Dendritic cell treated with granulocyte-macrophage colony-stimulating factor and Interleukin-4, amounts not matched to agents 40 ng/mL and 50 ng/mL, for 4 days (primary cell): ENCODE data around the gene DCUN1D4.

Experiments
- H3K27ac Mint-ChIP-seq: one replicate; pipeline ENCODE4 v1.8.0; 2022; ENCODE audit warnings: mild to moderate bottlenecking, mixed read lengths
- H3K27me3 Mint-ChIP-seq: one replicate; pipeline ENCODE4 v1.8.0; 2022; ENCODE audit warnings: mild to moderate bottlenecking, mixed read lengths
- H3K36me3 Mint-ChIP-seq: one replicate; pipeline ENCODE4 v1.8.0; 2022; ENCODE audit warnings: low read depth, mixed read lengths
- H3K4me1 Mint-ChIP-seq: one replicate; pipeline ENCODE4 v1.8.0; 2022; ENCODE audit warnings: low read depth, mixed read lengths
- H3K4me3 Mint-ChIP-seq: one replicate; pipeline ENCODE4 v1.8.0; 2022; ENCODE audit warnings: mild to moderate bottlenecking, moderate library complexity, mixed read lengths
- H3K9me3 Mint-ChIP-seq: one replicate; pipeline ENCODE4 v1.8.0; 2022; ENCODE audit warnings: mixed read lengths
- intact Hi-C: fragments of 100-400 bp; cut with micrococcal nuclease; formaldehyde crosslinking; loops from one replicate; pipeline ENCODE4 v1.15.0; 2022

The DCUN1D4 gene

DNA sequence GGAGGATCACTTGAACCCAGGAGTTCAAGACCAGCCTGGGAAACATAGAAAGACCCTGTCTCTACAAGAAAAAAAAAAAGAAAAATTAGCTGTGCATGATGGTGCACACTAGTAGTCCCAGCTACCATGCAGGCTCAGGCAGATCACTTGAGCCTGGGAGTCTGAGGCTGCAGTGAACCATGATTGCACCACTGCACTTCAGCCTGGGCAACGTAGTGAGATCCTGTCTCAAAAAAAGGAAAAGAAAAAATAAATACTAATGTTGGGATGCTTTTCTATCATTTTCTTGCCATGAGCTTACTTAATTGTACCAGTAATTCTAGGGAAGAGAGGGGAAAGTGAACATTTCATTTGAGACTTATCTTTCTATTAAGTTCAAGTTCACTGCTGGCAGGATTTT, 19.8 kb downstream of the DCUN1D4 start:
- peaks cover 27% of the 10 kb centered on the region for H3K4me1 Mint-ChIP-seq
- H3K4me3 Mint-ChIP-seq, result no peak overlapping the region
- H3K27ac Mint-ChIP-seq, result no peak overlapping the region
- H3K27me3 Mint-ChIP-seq, result no peaks in the 10 kb centered on the region
- H3K36me3 Mint-ChIP-seq, result peaks cover 36% of the 10 kb centered on the region
- intact Hi-C loops, result no loop called here
- H3K9me3 Mint-ChIP-seq, result no peaks in the 10 kb centered on the region

DNA sequence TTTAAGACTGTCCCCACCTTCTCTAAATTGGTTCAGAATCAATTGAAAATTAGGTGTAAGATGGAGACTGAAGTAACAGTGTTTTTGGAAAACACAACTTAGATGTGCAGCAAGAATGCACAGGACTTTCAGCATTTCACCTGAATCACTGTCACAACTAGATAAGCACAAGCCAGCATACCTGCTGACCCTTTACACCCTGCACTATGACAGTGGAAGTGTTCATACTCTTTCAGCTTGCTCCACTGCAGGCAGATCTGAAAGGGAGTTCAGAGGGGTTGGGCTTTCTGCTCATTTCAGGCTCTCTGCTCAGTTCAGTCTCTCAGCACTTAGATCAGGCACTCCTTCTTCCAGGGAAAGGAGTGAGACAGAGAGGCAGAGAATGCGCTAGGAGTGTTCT, 22.8 kb downstream of the DCUN1D4 start:
- no peak overlapping the region for H3K4me3 Mint-ChIP-seq
- H3K9me3 Mint-ChIP-seq, result no peaks in the 10 kb centered on the region
- no peaks in the 10 kb centered on the region for H3K27me3 Mint-ChIP-seq
- no peak overlapping the region for H3K27ac Mint-ChIP-seq
- H3K36me3 Mint-ChIP-seq, result peaks cover 45% of the 10 kb centered on the region
- intact Hi-C loops, result no loop called here
- H3K4me1 Mint-ChIP-seq, result peaks cover 4% of the 10 kb centered on the region

DNA sequence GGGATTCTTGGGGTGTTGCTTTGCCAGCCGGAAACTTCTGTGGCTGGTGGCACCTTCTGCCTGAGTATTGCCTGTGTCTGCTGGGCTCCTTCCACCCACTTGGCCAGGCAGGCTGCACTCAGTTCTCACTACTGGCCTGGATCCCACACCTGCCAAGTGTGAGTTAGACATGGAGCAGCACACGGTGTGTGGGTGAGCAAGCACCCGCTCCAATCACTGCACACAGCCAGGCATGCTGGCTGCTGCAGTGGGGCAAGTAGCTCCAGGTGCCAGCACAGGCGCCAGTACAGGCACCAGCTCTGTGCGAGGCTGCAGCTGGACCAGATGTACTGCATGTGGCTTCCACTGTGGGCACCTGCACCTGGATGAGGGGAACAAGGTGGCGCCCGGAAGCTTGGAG, 23.9 kb downstream of the DCUN1D4 start:
- Mint-ChIP-seq H3K4me1 (no peaks in the 10 kb centered on the region), H3K27me3 (no peaks in the 10 kb centered on the region), H3K4me3 (no peak overlapping the region), H3K36me3 (peaks cover 55% of the 10 kb centered on the region), H3K27ac (no peak overlapping the region), H3K9me3 (no peaks in the 10 kb centered on the region)
- intact Hi-C loops, result no loop called here

DNA sequence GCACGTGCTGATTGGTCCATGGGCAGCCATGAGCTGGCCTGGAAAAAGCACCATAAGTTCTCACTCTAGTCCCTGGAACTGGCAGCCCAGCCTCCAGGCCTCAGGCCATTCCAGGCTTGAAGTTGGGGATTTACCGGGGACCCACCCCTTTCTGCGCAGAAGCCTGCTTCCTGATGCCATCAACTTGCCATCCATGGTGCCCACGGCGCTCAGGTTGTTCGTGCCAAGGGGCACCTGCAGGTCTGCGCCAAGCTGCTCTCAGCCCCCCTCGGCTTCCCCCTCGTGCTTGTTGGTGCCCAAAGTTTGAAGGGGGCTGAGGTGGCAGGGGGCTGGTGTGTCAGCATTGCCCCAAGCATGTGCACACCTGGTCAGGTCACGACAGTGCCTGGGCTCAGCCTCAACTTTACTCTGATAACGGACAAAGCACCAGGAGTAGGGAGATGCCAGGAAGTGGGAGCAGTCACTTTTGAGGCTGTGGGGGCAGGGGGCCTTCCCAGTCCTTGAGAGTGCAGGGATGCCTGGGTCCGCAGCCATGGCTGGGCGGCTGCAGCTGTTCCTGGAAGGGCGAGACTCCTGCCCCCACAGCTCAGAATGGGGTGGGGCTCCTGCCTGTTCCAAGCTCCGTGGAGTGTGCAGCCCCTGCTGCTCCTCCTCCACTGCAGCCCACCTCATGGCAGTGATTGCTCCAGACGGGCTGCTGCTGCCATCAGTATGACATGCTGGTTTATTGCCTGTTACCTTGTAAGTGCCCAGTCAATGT, 24.9 kb downstream of the DCUN1D4 start:
- peaks cover 64% of the 10 kb centered on the region for H3K36me3 Mint-ChIP-seq

DNA sequence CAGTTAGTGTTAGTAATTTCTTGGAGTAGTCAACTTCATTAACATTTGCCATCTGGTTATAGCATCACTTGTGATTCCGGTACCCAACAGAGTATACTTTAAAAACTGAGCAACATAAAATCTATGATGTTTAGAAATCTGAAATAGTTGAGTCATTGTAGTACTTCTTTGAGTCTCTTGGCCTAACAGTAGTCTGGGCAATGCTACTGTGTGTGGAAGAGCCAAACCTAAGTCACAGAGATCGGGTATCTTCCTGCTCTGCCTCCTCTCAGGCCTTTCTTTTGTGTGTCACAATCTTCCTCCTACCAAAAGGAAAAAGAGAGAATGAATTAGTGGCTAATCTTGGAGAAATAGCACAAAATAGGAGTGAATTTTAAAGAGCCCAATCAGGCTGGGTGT, 25.5 kb downstream of the DCUN1D4 start:
- no peak overlapping the region for H3K27ac Mint-ChIP-seq
- no peaks in the 10 kb centered on the region for H3K9me3 Mint-ChIP-seq
- H3K4me1 Mint-ChIP-seq, result no peaks in the 10 kb centered on the region
- peaks cover 70% of the 10 kb centered on the region for H3K36me3 Mint-ChIP-seq
- no peak overlapping the region for H3K4me3 Mint-ChIP-seq
- no peaks in the 10 kb centered on the region for H3K27me3 Mint-ChIP-seq
- intact Hi-C loops, result no loop called here

More for the DNA sequence above, 24.9 kb downstream of the DCUN1D4 start:
- no peaks in the 10 kb centered on the region for H3K9me3 Mint-ChIP-seq
- H3K27ac Mint-ChIP-seq, result no peak overlapping the region
- intact Hi-C loops, result no loop called here
- H3K4me1 Mint-ChIP-seq, result no peaks in the 10 kb centered on the region
- H3K27me3 Mint-ChIP-seq, result no peaks in the 10 kb centered on the region
- H3K4me3 Mint-ChIP-seq, result no peak overlapping the region

DNA sequence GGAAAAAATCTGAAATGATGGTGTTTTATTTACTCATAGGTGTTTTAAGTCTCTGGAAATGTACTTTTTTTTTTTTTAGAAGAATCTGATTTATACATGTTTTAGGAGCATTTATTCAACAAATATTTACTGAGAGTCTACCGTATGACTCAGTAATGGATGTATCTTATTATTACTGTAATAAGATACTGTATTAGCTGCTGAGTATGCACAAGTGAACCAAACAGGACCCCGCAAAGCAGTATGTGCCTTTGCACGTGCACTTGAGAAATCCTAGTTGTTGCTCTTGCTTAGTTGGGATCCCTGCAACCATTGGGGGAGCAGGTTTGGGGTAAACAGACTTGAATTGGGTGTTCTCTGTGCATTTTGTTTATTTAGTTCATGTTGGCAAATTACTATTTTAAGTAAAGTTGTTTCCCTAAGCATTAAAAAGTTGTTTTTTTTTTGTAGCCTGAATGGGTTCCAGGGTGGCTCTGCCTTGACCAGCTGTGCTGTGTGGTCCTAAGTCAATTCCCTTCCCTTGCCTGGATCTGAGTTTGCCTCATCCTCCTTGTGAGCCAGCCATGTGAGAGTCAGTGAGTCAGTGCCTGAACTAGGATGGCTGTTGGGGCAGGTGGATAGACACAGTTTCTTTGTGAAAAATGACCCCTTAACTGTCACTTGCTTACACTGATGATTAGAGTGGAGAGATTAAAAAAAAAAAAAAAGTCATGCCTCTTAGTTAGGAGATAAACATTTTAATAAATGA, 27.7 kb downstream of the DCUN1D4 start:
- Mint-ChIP-seq H3K4me1 (no peaks in the 10 kb centered on the region), H3K27me3 (no peaks in the 10 kb centered on the region), H3K9me3 (no peaks in the 10 kb centered on the region), H3K4me3 (no peak overlapping the region), H3K27ac (no peak overlapping the region), H3K36me3 (peaks cover 75% of the 10 kb centered on the region)
- intact Hi-C loops, result no loop called here

DNA sequence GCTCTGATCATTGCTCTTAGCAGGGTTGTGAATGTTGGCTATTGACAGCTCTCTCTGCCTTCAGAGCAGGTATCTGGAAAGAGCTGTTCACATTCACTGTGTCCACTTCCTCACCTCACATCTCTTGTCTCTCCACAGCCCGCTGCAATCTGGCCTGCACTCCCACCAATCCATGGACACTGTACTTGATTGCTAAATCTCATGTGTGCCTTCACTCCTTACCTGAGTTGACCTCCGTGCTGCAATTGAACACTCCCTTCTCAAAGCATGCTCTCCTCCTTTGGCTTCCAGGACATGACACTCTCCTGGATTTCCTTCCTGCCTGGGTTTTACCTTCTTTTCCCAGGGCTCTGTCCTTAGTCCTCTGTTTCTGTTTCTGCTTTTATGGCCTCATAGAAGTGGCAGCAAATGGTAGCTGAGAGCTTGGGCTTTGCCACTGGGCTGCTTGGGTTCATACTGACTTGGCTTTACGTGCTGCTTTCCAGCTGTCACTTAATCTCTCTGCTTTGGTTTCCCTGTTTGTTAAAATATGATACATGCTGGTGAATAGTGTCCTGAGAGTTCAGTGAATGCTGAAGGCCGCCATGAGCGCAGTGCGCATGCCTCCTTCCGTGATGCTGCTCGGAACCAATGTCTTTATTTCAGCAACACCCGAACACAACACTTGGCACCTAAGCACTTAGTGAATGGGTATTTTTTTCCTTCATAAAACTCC, 29.5 kb downstream of the DCUN1D4 start:
- no peak overlapping the region for H3K27ac Mint-ChIP-seq
- intact Hi-C loops, result no loop called here
- no peaks in the 10 kb centered on the region for H3K27me3 Mint-ChIP-seq
- H3K36me3 Mint-ChIP-seq, result peaks cover 65% of the 10 kb centered on the region
- no peaks in the 10 kb centered on the region for H3K4me1 Mint-ChIP-seq
- H3K9me3 Mint-ChIP-seq, result no peaks in the 10 kb centered on the region
- H3K4me3 Mint-ChIP-seq, result no peak overlapping the region

DNA sequence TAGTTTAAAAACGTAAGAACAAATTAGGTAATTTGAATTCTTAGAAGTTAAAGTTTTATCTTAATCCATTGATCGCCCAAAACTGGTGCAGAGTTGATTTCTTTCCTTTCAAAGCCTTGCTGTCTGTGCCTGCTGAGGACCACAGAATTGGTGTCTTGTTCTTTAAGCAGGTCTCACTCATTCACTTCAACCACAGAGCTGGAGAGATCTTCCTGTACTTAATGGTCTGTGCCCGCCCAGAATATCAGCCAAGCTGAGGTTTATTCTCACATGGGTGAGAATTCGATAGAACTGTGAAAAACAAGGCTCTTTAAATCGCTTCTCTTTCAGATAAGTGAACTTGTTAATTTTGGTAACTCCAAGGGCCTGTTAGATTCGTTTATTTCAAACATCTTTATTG, 31.6 kb downstream of the DCUN1D4 start:
- Mint-ChIP-seq H3K9me3 (no peaks in the 10 kb centered on the region), H3K27ac (no peak overlapping the region), H3K27me3 (no peaks in the 10 kb centered on the region), H3K4me1 (peaks cover 9% of the 10 kb centered on the region), H3K4me3 (no peak overlapping the region), H3K36me3 (peaks cover 67% of the 10 kb centered on the region)
- intact Hi-C loops, result no loop called here

DNA sequence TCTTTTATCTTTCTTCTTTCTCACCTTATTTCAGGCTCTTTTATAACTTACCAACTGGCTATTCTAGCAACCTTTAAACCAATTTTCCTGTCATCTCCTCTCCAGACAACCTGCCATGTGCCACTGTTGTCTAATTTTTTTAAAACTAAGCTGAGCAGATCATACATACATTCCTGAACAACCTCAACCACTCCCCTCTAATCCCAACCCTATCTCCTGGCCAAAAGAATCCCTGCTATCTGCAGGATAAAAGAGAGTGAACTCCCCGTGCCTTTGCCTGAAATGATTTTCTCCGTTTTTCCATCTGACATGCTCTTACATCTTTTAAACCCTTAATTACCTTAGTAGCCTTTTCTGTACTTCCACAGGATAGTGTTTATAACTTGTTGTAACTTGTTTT, 35.5 kb downstream of the DCUN1D4 start:
- Mint-ChIP-seq H3K9me3 (no peaks in the 10 kb centered on the region), H3K27ac (no peak overlapping the region), H3K27me3 (no peaks in the 10 kb centered on the region), H3K36me3 (peaks cover 60% of the 10 kb centered on the region), H3K4me3 (no peak overlapping the region), H3K4me1 (peaks cover 9% of the 10 kb centered on the region)
- intact Hi-C loops, result no loop called here

DNA sequence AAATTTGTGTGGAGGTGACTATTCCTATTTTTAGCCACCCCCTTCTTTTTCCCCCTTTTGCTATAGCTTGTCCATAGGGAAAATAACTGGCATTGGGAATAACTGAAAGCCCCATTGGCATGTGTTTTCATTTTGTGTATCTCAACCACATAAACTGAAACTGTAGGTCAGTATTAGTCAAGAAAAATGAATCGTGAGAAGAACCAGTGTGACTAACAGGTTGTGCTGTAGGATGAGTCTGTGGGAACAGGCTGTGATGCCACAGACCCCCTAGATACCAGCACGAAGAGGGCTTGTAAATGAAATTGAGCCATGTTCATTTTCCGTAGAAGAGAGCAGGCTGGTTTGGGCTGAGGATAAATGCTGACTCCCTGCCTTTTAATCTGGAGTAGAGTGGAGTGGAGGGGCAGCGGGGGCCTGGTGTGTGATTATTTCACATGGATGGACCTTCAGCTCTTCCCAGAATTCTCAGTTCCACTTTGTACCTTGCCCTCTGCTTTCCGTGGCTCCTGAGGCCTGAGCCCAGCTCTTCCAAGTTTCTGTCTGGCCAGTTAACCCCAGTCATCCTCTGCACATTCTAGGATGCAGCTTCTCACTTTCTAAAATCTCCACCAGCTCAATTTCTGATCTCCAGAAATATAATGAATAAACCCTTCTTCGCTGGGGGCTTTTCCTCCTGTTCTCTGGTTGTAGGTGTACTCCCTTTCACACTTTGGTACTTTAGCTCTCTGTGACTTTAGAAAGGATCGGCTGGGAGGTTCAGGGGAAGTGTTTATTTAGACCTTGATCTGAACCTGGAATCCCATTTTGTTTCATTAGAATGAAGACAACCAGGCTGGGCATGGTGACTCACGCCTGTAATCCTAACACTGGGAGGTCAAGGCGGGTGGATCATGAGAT, 37.3 kb downstream of the DCUN1D4 start:
- no peaks in the 10 kb centered on the region for H3K27me3 Mint-ChIP-seq
- peaks cover 9% of the 10 kb centered on the region for H3K4me1 Mint-ChIP-seq
- peaks cover 50% of the 10 kb centered on the region for H3K36me3 Mint-ChIP-seq
- no peaks in the 10 kb centered on the region for H3K9me3 Mint-ChIP-seq
- no peak overlapping the region for H3K27ac Mint-ChIP-seq
- intact Hi-C loops, result no loop called here
- H3K4me3 Mint-ChIP-seq, result no peak overlapping the region

DNA sequence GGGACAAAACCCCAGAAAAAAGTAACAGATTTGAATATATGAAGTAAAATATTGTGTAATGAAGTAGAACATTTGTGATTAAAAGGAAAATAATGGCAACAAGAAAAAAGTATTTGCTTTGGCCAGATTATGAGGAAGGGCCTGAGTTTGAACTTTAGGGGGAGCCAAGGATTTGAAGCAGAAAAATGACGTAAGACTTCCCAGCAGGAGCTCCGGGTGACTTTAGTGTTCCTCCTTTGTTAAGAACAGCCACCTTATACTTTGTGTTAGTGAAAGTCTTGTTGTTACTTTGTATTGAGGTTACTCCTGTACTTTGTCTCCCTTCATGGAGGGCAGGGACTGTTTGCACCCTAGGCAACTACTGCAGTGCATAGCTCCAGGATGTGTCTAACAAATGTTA, 41.1 kb downstream of the DCUN1D4 start:
- intact Hi-C loops, result no loop called here
- Mint-ChIP-seq H3K27ac (no peak overlapping the region), H3K27me3 (no peaks in the 10 kb centered on the region), H3K36me3 (peaks cover 55% of the 10 kb centered on the region), H3K4me1 (no peaks in the 10 kb centered on the region), H3K9me3 (no peaks in the 10 kb centered on the region), H3K4me3 (no peak overlapping the region)

DNA sequence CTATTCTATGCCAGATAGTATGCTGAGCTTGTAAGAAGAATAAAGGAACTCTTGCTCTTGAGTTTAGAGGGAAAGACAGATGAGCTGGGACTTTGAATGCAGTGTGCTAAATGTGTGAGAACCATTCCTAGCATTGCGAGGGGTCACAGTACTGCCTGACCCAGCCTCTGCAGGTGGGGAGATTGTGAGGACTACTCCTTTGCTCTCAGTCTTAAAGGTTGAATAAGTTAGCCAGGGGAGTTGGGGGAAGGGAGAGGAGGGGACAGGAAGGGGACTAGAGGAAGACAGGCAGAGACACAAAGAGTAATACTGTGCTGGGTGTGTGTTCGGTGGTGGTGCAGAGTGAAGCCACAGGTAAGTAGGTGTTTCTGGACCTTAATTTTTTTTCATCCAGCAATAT, 41.7 kb downstream of the DCUN1D4 start:
- H3K4me1 Mint-ChIP-seq, result no peaks in the 10 kb centered on the region
- no peaks in the 10 kb centered on the region for H3K9me3 Mint-ChIP-seq
- no peak overlapping the region for H3K27ac Mint-ChIP-seq
- no peaks in the 10 kb centered on the region for H3K27me3 Mint-ChIP-seq
- intact Hi-C loops, result no loop called here
- H3K4me3 Mint-ChIP-seq, result no peak overlapping the region
- H3K36me3 Mint-ChIP-seq, result peaks cover 52% of the 10 kb centered on the region

DNA sequence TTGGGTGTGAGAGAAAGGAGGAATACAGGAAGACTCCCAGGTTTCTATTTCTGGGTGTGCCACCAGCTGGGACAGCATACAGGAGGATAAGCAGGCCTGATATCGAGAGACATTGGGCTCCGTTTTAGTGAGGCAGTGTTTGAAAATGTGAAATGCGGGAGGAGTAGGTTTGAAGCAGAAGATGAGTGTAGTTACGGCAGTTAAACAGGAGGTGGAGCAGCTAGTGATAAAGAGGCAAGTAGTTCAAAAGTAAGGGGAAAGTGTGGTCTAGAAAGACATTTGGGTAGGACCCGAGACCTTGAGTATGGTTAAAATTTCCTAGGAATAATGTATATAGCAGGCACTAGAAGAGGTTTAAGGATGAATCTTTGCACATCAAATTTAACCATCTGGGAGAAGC, 42.4 kb downstream of the DCUN1D4 start:
- Mint-ChIP-seq H3K27me3 (no peaks in the 10 kb centered on the region), H3K9me3 (no peaks in the 10 kb centered on the region), H3K27ac (no peak overlapping the region), H3K4me3 (no peak overlapping the region), H3K4me1 (no peaks in the 10 kb centered on the region), H3K36me3 (peaks cover 51% of the 10 kb centered on the region)
- intact Hi-C loops, result no loop called here
